Glomerular endothelial cell (primary cell): ENCODE measurements around the gene SUN3. TPM values are rescaled to one million over a fixed set of nuclear protein-coding genes. Genes with fewer than 3 reads are reported as not detected.
"Not testable (repeated sequence)": the region's sequence is repeated elsewhere in the genome, so short reads cannot be mapped to it uniquely, and the experiment has no call there.

Source experiments
- DNase-seq: peaks from one replicate; pipeline ENCODE4 v3.0.0-alpha.2; 2011; ENCODE audit warnings: low read depth, low spot score; ENCODE audit errors: extremely low read depth
- total RNA-seq: library from RNA; depleted of rRNA; stranded (reverse); fragments of >200 nt; gene quantifications from 2 replicates; pipeline ENCODE4 v1.2.3, GENCODE V29; 2015

Gene SUN3
- total RNA-seq, 1 donor from 2014 or later: 0.64 TPM

GRCh38 chr7:48033922-48034321, 5.0 kb upstream of the SUN3 start:
- DNase-seq: no peak

GRCh38 chr7:48031111-48031510, 2.2 kb upstream of the SUN3 start:
- no peak for DNase-seq

GRCh38 chr7:48025624-48026023, 3.3 kb downstream of the SUN3 start:
- no peak for DNase-seq

GRCh38 chr7:48017674-48018073, 11.2 kb downstream of the SUN3 start:
- no peak for DNase-seq

GRCh38 chr7:48016641-48017040, 12.3 kb downstream of the SUN3 start:
- DNase-seq: no peak

- DNase-seq: no peak
Measured at GRCh38 chr7:48011951-48012350, 17.0 kb downstream of the SUN3 start.

GRCh38 chr7:48011323-48011722, 17.6 kb downstream of the SUN3 start:
- DNase-seq: no peak

GRCh38 chr7:48009954-48010353, 19.0 kb downstream of the SUN3 start:
- DNase-seq: no peak

- no peak for DNase-seq
Measured at GRCh38 chr7:48009257-48009656, 19.6 kb downstream of the SUN3 start.

- DNase-seq: no peak
Measured at GRCh38 chr7:48006866-48007265, 22.0 kb downstream of the SUN3 start.

- no peak for DNase-seq
Measured at GRCh38 chr7:48004638-48005037, 24.3 kb downstream of the SUN3 start.

- DNase-seq: no peak
Measured at GRCh38 chr7:48004032-48004431, 24.9 kb downstream of the SUN3 start.

GRCh38 chr7:48000164-48000563, 28.7 kb downstream of the SUN3 start:
- DNase-seq: not testable (repeated sequence)

GRCh38 chr7:47999413-47999812, 29.5 kb downstream of the SUN3 start:
- no peak for DNase-seq

- no peak for DNase-seq
Measured at GRCh38 chr7:47992446-47992845, 36.5 kb downstream of the SUN3 start.

- DNase-seq: no peak
Measured at GRCh38 chr7:47991741-47992311, 37.1 kb downstream of the SUN3 start.

GRCh38 chr7:47991270-47991669, 37.6 kb downstream of the SUN3 start:
- no peak for DNase-seq

GRCh38 chr7:47990592-47990991, 38.3 kb downstream of the SUN3 start:
- no peak for DNase-seq

GRCh38 chr7:47989607-47990400, 39.1 kb downstream of the SUN3 start:
- not testable (repeated sequence) for DNase-seq

- no peak for DNase-seq
Measured at GRCh38 chr7:47988496-47989386, 40.2 kb downstream of the SUN3 start.

GRCh38 chr7:47982610-47983009, 46.3 kb downstream of the SUN3 start:
- no peak for DNase-seq
